Caco-2 (cell line): ENCODE results near the gene KDM2B. TPM values are rescaled to one million over a fixed set of nuclear protein-coding genes. Genes with fewer than 3 reads are reported as not detected.

Source experiments
- BruUV-seq: library from RNA; stranded (reverse); fragments of 400-500 nt; replicated peaks from 2 replicates; lab custom pipeline; 2021; lab: Mats Ljungman, UMichigan
- CTCF ChIA-PET: fragments of 300-600 bp; sonication (Branson Sonifier 250); formaldehyde crosslinking; loops from one replicate; lab custom pipeline; 2022; ENCODE audit warnings: antibody characterized with exemption; lab: Charles Lee
- POLR2A ChIA-PET: fragments of 300-600 bp; sonication (Branson Sonifier 250); formaldehyde crosslinking; loops from one replicate; lab custom pipeline; 2022; ENCODE audit warnings: antibody characterized with exemption; lab: Charles Lee
- DNase-seq, 2 experiments: peaks; one replicate each; pipeline versions ENCODE4 v3.0.0 to v3.0.0-alpha.2; 2020 to 2022
- H3K27me3 ChIP-seq: replicated peaks from 2 replicates; pipeline ENCODE4 v1.6.0; 2011; ENCODE audit warnings: low read length; ENCODE audit not compliant: control insufficient read depth, insufficient read depth
- H3K36me3 ChIP-seq: 2 replicates; pipeline ENCODE4 v1.5.1; 2011; ENCODE audit warnings: low read length; ENCODE audit not compliant: control insufficient read depth, insufficient read depth
- H3K4me1 ChIP-seq: fragments of 250-450 bp; sonication (Bioruptor Pico); 2 replicates; pipeline ENCODE4 v1.5.1; 2020; ENCODE audit warnings: mild to moderate bottlenecking
- H3K4me3 ChIP-seq: 2 replicates; pipeline ENCODE4 v1.5.1; 2011; ENCODE audit warnings: low read depth, mild to moderate bottlenecking, control low read depth, low read length
- H3K9me3 ChIP-seq: fragments of 250-450 bp; sonication (Bioruptor Pico); 2 replicates; pipeline ENCODE4 v1.5.1; 2020; ENCODE audit warnings: mild to moderate bottlenecking, moderate library complexity
- H3K27ac Mint-ChIP-seq: one replicate; pipeline ENCODE4 v1.8.0; 2022; ENCODE audit warnings: mixed read lengths; ENCODE audit not compliant: unreplicated experiment
- H3K27me3 Mint-ChIP-seq: one replicate; pipeline ENCODE4 v1.8.0; 2022; ENCODE audit warnings: mixed read lengths; ENCODE audit not compliant: insufficient read depth, unreplicated experiment
- H3K36me3 Mint-ChIP-seq: one replicate; pipeline ENCODE4 v1.8.0; 2022; ENCODE audit warnings: mild to moderate bottlenecking, mixed read lengths; ENCODE audit not compliant: insufficient read depth, unreplicated experiment
- H3K4me1 Mint-ChIP-seq: one replicate; pipeline ENCODE4 v1.8.0; 2022; ENCODE audit warnings: low read depth, mixed read lengths; ENCODE audit not compliant: unreplicated experiment
- H3K4me3 Mint-ChIP-seq: one replicate; pipeline ENCODE4 v1.8.0; 2022; ENCODE audit warnings: mild to moderate bottlenecking, moderate library complexity, mixed read lengths; ENCODE audit not compliant: unreplicated experiment
- H3K9me3 Mint-ChIP-seq: one replicate; pipeline ENCODE4 v1.8.0; 2022; ENCODE audit warnings: mixed read lengths; ENCODE audit not compliant: unreplicated experiment
- CTCF ChIP-seq, 2 experiments: fragments of 200-600 bp in 1 of 2; IDR thresholded peaks; 1 replicate in 1 of 2; 2 replicates in 1 of 2; pipeline versions ENCODE4 v1.5.1 to v1.8.0; 2011 to 2022; ENCODE audit warnings: antibody characterized with exemption in 1 of 2, control low read depth in 1 of 2, inconsistent platforms in 1 of 2, low read depth in 1 of 2, low read length in 1 of 2, mild to moderate bottlenecking in 1 of 2, moderate library complexity in 1 of 2; ENCODE audit not compliant: insufficient read depth in 1 of 2, severe bottlenecking in 1 of 2, unreplicated experiment in 1 of 2
- intact Hi-C: fragments of 100-400 bp; cut with micrococcal nuclease; formaldehyde crosslinking; loops from one replicate; pipeline ENCODE4 v1.10.0; 2022; ENCODE audit not compliant: unreplicated experiment
- total RNA-seq: library from RNA; stranded (reverse); gene quantifications from 2 replicates; pipeline ENCODE4 v1.2.3, GENCODE V29; 2022

KDM2B gene
- total RNA-seq, 1 experiment from 2014 or later: 48.4 TPM

DNA sequence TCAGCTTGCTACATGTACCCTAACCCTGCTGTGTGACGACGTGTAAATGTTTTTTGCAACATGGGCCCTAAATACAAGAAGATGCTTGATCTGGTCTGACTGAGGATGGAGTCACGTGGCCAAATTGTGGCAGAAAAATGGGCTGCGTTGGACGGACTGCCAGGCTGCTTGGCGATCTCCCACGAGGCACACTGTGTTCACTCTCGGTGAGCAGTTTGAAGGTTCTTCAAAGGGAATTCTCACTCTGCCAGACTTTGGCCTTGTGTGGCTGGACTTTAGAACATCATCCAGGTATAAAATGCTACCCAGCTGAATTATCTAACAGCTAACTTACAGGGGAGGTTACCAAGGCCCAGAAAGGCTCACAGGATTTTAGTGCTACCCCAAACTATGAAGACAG is 85.1 kb downstream of the KDM2B start:
- ChIA-PET POLR2A (no interaction called here), CTCF (no interaction called here)
- Mint-ChIP-seq H3K4me3 (no peak overlapping the region), H3K27ac (no peak overlapping the region), H3K9me3 (no peaks in the 10 kb centered on the region), H3K36me3 (peaks cover 34% of the 10 kb centered on the region), H3K4me1 (peaks cover 6% of the 10 kb centered on the region), H3K27me3 (no peaks in the 10 kb centered on the region)
- Histone ChIP-seq H3K27me3 (no peaks in the 10 kb centered on the region), H3K9me3 (no peaks in the 10 kb centered on the region), H3K4me3 (no peak overlapping the region), H3K4me1 (0 out of 2 replicates have a peak, but pooled peaks cover 5% of the 10 kb centered on the region), H3K36me3 (no peaks in the 10 kb centered on the region; the same call in 1 of the 2 replicates)
- no peak for DNase-seq
- no peak for TF ChIP-seq CTCF (IDR thresholded peaks at IDR 0.05; ENCODE audit: insufficient read depth in 1 of 2, low read depth in 1 of 2, low read length in 1 of 2, severe bottlenecking in 1 of 2, unreplicated experiment in 1 of 2)
- BruUV-seq: no TSS peak
- intact Hi-C loops: loop anchor here (2.0 kb wide), 1 partner anchor 187 kb away; no protein-coding TSS in a partner anchor

- H3K4me3 Mint-ChIP-seq: no peak overlapping the region
- peak in 1 of 2 experiments; percentile 60 for DNase-seq
- BruUV-seq: no TSS peak
- no peak overlapping the region for H3K4me3 ChIP-seq
- peak; percentile 75 to 81 for TF ChIP-seq CTCF (IDR thresholded peaks at IDR 0.05; ENCODE audit: insufficient read depth in 1 of 2, low read depth in 1 of 2, low read length in 1 of 2, severe bottlenecking in 1 of 2, unreplicated experiment in 1 of 2)
- peaks cover 32% of the 10 kb centered on the region for H3K36me3 Mint-ChIP-seq
- no peak overlapping the region for H3K27ac Mint-ChIP-seq
- no peaks in the 10 kb centered on the region for H3K9me3 Mint-ChIP-seq
- H3K27me3 Mint-ChIP-seq: no peaks in the 10 kb centered on the region
- intact Hi-C loops: loop anchor here (2.0 kb wide), 1 partner anchor 189 kb away; no protein-coding TSS in a partner anchor
- H3K36me3 ChIP-seq: no peaks in the 10 kb centered on the region; the same call in 1 of the 2 replicates
- 0 out of 2 replicates have a peak, but pooled peaks cover 5% of the 10 kb centered on the region for H3K4me1 ChIP-seq
- POLR2A ChIA-PET: no interaction called here
- H3K9me3 ChIP-seq: no peaks in the 10 kb centered on the region
- CTCF ChIA-PET: interaction anchor here (1.0 kb wide), 4 partner anchors 18 to 174 kb away, joined by 3 to 6 read pairs (median 3); no protein-coding TSS in a partner anchor
- peaks cover 8% of the 10 kb centered on the region for H3K4me1 Mint-ChIP-seq
- H3K27me3 ChIP-seq: no peaks in the 10 kb centered on the region
Observed at GRCh38 chr12:121494093-121494787, 86.6 kb downstream of the KDM2B start.

- Histone ChIP-seq H3K4me1 (0 out of 2 replicates have a peak, but pooled peaks cover 5% of the 10 kb centered on the region), H3K36me3 (no peaks in the 10 kb centered on the region; the same call in 1 of the 2 replicates), H3K4me3 (no peak overlapping the region), H3K9me3 (no peaks in the 10 kb centered on the region), H3K27me3 (no peaks in the 10 kb centered on the region)
- H3K27ac Mint-ChIP-seq: no peak overlapping the region
- BruUV-seq: no TSS peak
- intact Hi-C loops: no loop called here
- TF ChIP-seq CTCF (IDR thresholded peaks at IDR 0.05; ENCODE audit: insufficient read depth in 1 of 2, low read depth in 1 of 2, low read length in 1 of 2, severe bottlenecking in 1 of 2, unreplicated experiment in 1 of 2): no peak
- ChIA-PET CTCF (interaction anchor here (0.7 kb wide), 1 partner anchor 60 kb away, joined by 4 read pairs; no protein-coding TSS in a partner anchor), POLR2A (no interaction called here)
- H3K4me3 Mint-ChIP-seq: no peak overlapping the region
- peaks cover 15% of the 10 kb centered on the region for H3K4me1 Mint-ChIP-seq
- H3K9me3 Mint-ChIP-seq: no peaks in the 10 kb centered on the region
- no peak for DNase-seq
- H3K27me3 Mint-ChIP-seq: no peaks in the 10 kb centered on the region
- peaks cover 26% of the 10 kb centered on the region for H3K36me3 Mint-ChIP-seq
Observed at GRCh38 chr12:121490401-121491281, 90.2 kb downstream of the KDM2B start.
